CD4-positive, alpha-beta T cell (primary cell): ENCODE data around the gene PLPPR1. TPM values are rescaled to one million over a fixed set of nuclear protein-coding genes. Genes with fewer than 3 reads are reported as not detected.
A peak's percentile ranks its signal among the peaks of the same experiment; 100 is the strongest.

ENCODE experiments used
- ATAC-seq: fragments of 200-7000 bp; cut with Tn5 transposase; one replicate; pipeline ENCODE4 v1.10.0; 2022; ENCODE audit warnings: mild to moderate bottlenecking; ENCODE audit not compliant: poor library complexity
- CTCF ChIA-PET: fragments of 350-600 bp; sonication (Branson Sonifier 250); formaldehyde crosslinking; loops from one replicate; lab custom pipeline; 2021; ENCODE audit warnings: antibody characterized with exemption, inconsistent platforms; lab: Charles Lee
- POLR2A ChIA-PET: fragments of 350-600 bp; sonication (Branson Sonifier 250); formaldehyde crosslinking; loops from one replicate; lab custom pipeline; 2021; ENCODE audit warnings: antibody characterized with exemption, inconsistent platforms; lab: Charles Lee
- DNase-seq, 14 experiments: peaks; one replicate each; pipeline ENCODE4 v3.0.0-alpha.2; 2013 to 2020; ENCODE audit warnings: mixed read lengths in 2 of 14
- H3K27ac ChIP-seq, 2 donors: one replicate each; pipeline versions ENCODE4 v1.5.1 to v1.7.0; 2013; ENCODE audit warnings: low read length in 2 of 2, low read depth in 1 of 2, mild to moderate bottlenecking in 1 of 2
- H3K27me3 ChIP-seq, 2 experiments: 1 replicate in 1 of 2; 2 replicates in 1 of 2; pipeline versions ENCODE4 v1.6.1 to v1.7.0; 2013; ENCODE audit warnings: low read length in 2 of 2, control low read depth in 1 of 2, mild to moderate bottlenecking in 1 of 2, moderate library complexity in 1 of 2; ENCODE audit not compliant: insufficient read depth in 2 of 2, control insufficient read depth in 1 of 2
- H3K36me3 ChIP-seq: one replicate; pipeline ENCODE4 v1.6.1; 2013; ENCODE audit warnings: low read length, control low read depth; ENCODE audit not compliant: insufficient read depth
- H3K4me1 ChIP-seq: one replicate; pipeline ENCODE4 v1.6.1; 2013; ENCODE audit warnings: low read length, control low read depth; ENCODE audit not compliant: insufficient read depth
- H3K4me3 ChIP-seq: one replicate; pipeline ENCODE4 v1.5.1; 2013; ENCODE audit warnings: mild to moderate bottlenecking, low read length, moderate library complexity
- H3K9me3 ChIP-seq, 2 experiments: 1 replicate in 1 of 2; 2 replicates in 1 of 2; pipeline versions ENCODE4 v1.6.1 to v1.7.0; 2013; ENCODE audit warnings: low read length in 2 of 2, mild to moderate bottlenecking in 2 of 2, control low read depth in 1 of 2, moderate library complexity in 1 of 2; ENCODE audit not compliant: control insufficient read depth in 1 of 2, insufficient read depth in 1 of 2
- H3K27ac Mint-ChIP-seq: one replicate; pipeline ENCODE4 v1.8.0; 2020; ENCODE audit warnings: mixed read lengths
- H3K27me3 Mint-ChIP-seq: one replicate; pipeline ENCODE4 v1.8.0; 2021; ENCODE audit warnings: mixed read lengths
- H3K36me3 Mint-ChIP-seq: one replicate; pipeline ENCODE4 v1.8.0; 2021; ENCODE audit warnings: low read depth, mixed read lengths
- H3K4me1 Mint-ChIP-seq: one replicate; pipeline ENCODE4 v1.8.0; 2021; ENCODE audit warnings: low read depth, mixed read lengths
- H3K4me3 Mint-ChIP-seq: one replicate; pipeline ENCODE4 v1.8.0; 2020; ENCODE audit warnings: mild to moderate bottlenecking, mixed read lengths
- H3K9me3 Mint-ChIP-seq: one replicate; pipeline ENCODE4 v1.8.0; 2020; ENCODE audit warnings: mixed read lengths
- CTCF ChIP-seq: fragments of 200-600 bp; IDR thresholded peaks from one replicate; pipeline ENCODE4 v1.8.0; 2022; ENCODE audit warnings: antibody characterized with exemption, mild to moderate bottlenecking
- intact Hi-C, 2 experiments: fragments of 100-400 bp; cut with DNase I in 1 of 2; cut with micrococcal nuclease in 1 of 2; formaldehyde crosslinking; loops; one replicate each; pipeline versions ENCODE4 v1.15.1 to v1.9.0; 2023 to 2025; cut with DNase I, micrococcal nuclease
- total RNA-seq, 174 experiments: library from RNA in 2 of 174; stranded (reverse) in 2 of 174; gene quantifications; one replicate each; pipeline ENCODE4 v1.2.3 and lab custom pipeline; 2021 to 2026

The PLPPR1 gene
- total RNA-seq, 2 experiments from 2014 or later, result not detected

GRCh38 chr9:101311758-101312420 is 283.4 kb downstream of the PLPPR1 start:
- H3K4me3 Mint-ChIP-seq, result no peak overlapping the region
- ChIA-PET POLR2A (no interaction called here), CTCF (interaction anchor here (0.9 to 1.0 kb wide), 2 partner anchors 10 to 23 kb away, joined by 3 to 4 read pairs; no protein-coding TSS in a partner anchor)

GRCh38 chr9:101312661-101313060 is 284.1 kb downstream of the PLPPR1 start:
- Histone ChIP-seq H3K36me3 (no peaks in the 10 kb centered on the region), H3K4me3 (no peak overlapping the region), H3K27ac (no peak overlapping the region), H3K9me3 (no peaks in the 10 kb centered on the region), H3K4me1 (no peaks in the 10 kb centered on the region), H3K27me3 (peaks cover 0 to 10% of the 10 kb centered on the region in 2 experiments)
- no peak for ATAC-seq
- Mint-ChIP-seq H3K27ac (no peak overlapping the region), H3K27me3 (peaks cover 11% of the 10 kb centered on the region), H3K4me3 (no peak overlapping the region), H3K36me3 (no peaks in the 10 kb centered on the region), H3K9me3 (no peaks in the 10 kb centered on the region), H3K4me1 (no peaks in the 10 kb centered on the region)
- ChIA-PET POLR2A (no interaction called here), CTCF (interaction anchor here (0.9 kb wide), 1 partner anchor 22 kb away, joined by 4 read pairs; no protein-coding TSS in a partner anchor)
- intact Hi-C loops, result loop anchor here in 1 of 2 experiments (5.0 kb wide), 1 partner anchor 610 kb away; no protein-coding TSS in a partner anchor
- no peak for TF ChIP-seq CTCF
- DNase-seq, result no peak

More at GRCh38 chr9:101311758-101312420, 283.4 kb downstream of the PLPPR1 start:
- no peak overlapping the region for H3K27ac Mint-ChIP-seq
- Histone ChIP-seq H3K4me1 (no peaks in the 10 kb centered on the region), H3K27me3 (peaks cover 0 to 10% of the 10 kb centered on the region in 2 experiments), H3K4me3 (no peak overlapping the region), H3K9me3 (no peaks in the 10 kb centered on the region), H3K36me3 (no peaks in the 10 kb centered on the region), H3K27ac (no peak overlapping the region)
- no peaks in the 10 kb centered on the region for H3K4me1 Mint-ChIP-seq
- H3K9me3 Mint-ChIP-seq, result no peaks in the 10 kb centered on the region
- ATAC-seq (peak; percentile 51), DNase-seq (peak in 3 of 14 experiments; percentile 64 to 77 (median 76))
- intact Hi-C loops, result loop anchor here (2.0 to 5.0 kb wide), 3 partner anchors 610 to 711 kb away; no protein-coding TSS in a partner anchor
- TF ChIP-seq CTCF, result peak; percentile 81
- peaks cover 11% of the 10 kb centered on the region for H3K27me3 Mint-ChIP-seq
- H3K36me3 Mint-ChIP-seq, result no peaks in the 10 kb centered on the region

- ChIA-PET POLR2A (no interaction called here), CTCF (no interaction called here)
- H3K4me3 ChIP-seq, result no peak overlapping the region
- H3K36me3 ChIP-seq, result no peaks in the 10 kb centered on the region
- no peak for TF ChIP-seq CTCF
- no peak overlapping the region for H3K27ac Mint-ChIP-seq
- H3K27me3 Mint-ChIP-seq, result peaks cover 9% of the 10 kb centered on the region
- no peaks in the 10 kb centered on the region for H3K4me1 ChIP-seq
- H3K4me1 Mint-ChIP-seq, result no peaks in the 10 kb centered on the region
- no peaks in the 10 kb centered on the region for H3K36me3 Mint-ChIP-seq
- ATAC-seq, result no peak
- DNase-seq, result no peak
- intact Hi-C loops, result no loop called here
- H3K27me3 ChIP-seq, result peaks cover 0 to 7% of the 10 kb centered on the region in 2 experiments
- H3K4me3 Mint-ChIP-seq, result no peak overlapping the region
- H3K27ac ChIP-seq, result no peak overlapping the region
- H3K9me3 Mint-ChIP-seq, result no peaks in the 10 kb centered on the region
- H3K9me3 ChIP-seq, result no peaks in the 10 kb centered on the region
Measured at GRCh38 chr9:101315112-101315450, 286.6 kb downstream of the PLPPR1 start.
